Measurements from ENCODE around the gene EFL1.
"Not testable (repeated sequence)": the region's sequence is repeated elsewhere in the genome, so short reads cannot be mapped to it uniquely, and the experiment has no call there.

EFL1 gene

GRCh38 chr15:82292271-82292670, 29.7 kb upstream of the EFL1 start:
- TF ChIP-seq ZNF302 (tag by site-specific recombination; IDR thresholded peaks at IDR 0.05; ENCODE audit: low read depth) (no peak), ZNF202 (tag by site-specific recombination; IDR thresholded peaks at IDR 0.05; ENCODE audit: borderline replicate concordance) (no peak), ZFP41 (tag by site-specific recombination; IDR thresholded peaks at IDR 0.05; ENCODE audit: borderline replicate concordance) (no peak), PBX3 (CRISPR knock-in tag; IDR thresholded peaks at IDR 0.05) (no peak), OSR2 (tag by site-specific recombination; IDR thresholded peaks at IDR 0.05) (no peak), ZSCAN23 (tag by site-specific recombination; IDR thresholded peaks at IDR 0.05) (no peak)
- POLR2A ChIA-PET = no interaction called here
- CTCF ChIA-PET = no interaction called here

DNA sequence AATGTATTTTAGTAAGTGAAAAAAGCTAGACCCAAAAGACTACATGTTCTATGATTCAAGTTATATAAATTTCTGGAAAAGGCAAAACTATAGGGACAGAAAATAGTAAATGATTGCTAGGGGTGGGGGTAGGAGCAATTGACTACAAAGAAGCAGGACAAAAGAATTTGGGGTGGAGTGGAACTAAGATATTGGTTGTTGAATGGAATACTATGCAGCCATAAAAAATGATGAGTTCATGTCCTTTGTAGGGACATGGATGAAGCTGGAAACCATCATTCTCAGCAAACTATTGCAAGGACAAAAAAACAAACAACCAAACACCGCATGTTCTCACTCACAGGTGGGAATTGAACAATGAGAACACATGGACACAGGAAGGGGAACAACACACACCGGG, 25.7 kb upstream of the EFL1 start:
- H3K4me3 ChIP-seq (ENCODE audit: low read depth, low read length); H3K27ac ChIP-seq (ENCODE audit: extremely low read depth, low read depth, low read length); H3K4me1 ChIP-seq (ENCODE audit: control insufficient read depth, insufficient read depth, low read length); H3K36me3 ChIP-seq (ENCODE audit: control insufficient read depth in 2 of 2, insufficient read depth in 1 of 2, low read length in 2 of 2); POLR2A ChIA-PET; H3K9me3 ChIP-seq (ENCODE audit: control insufficient read depth, insufficient read depth, low read depth, low read length): not testable (repeated sequence)
- CTCF ChIA-PET = interaction anchor here (0.7 kb wide), 1 partner anchor 801 kb away, joined by 3 read pairs; no protein-coding TSS in a partner anchor
- peak; percentile 93 for TF ChIP-seq ZNF146 (tag by site-specific recombination; IDR thresholded peaks at IDR 0.05)

More at GRCh38 chr15:82292271-82292670, 29.7 kb upstream of the EFL1 start:
- H3K36me3 ChIP-seq (ENCODE audit: control insufficient read depth in 2 of 2, insufficient read depth in 1 of 2, low read length in 2 of 2) = no peaks in the 10 kb centered on the region
- H3K4me3 ChIP-seq (ENCODE audit: low read depth, low read length) = no peak overlapping the region
- H3K4me1 ChIP-seq (ENCODE audit: control insufficient read depth, insufficient read depth, low read length) = no peaks in the 10 kb centered on the region
- no peak overlapping the region for H3K27ac ChIP-seq (ENCODE audit: extremely low read depth, low read depth, low read length)
- no peaks in the 10 kb centered on the region for H3K9me3 ChIP-seq (ENCODE audit: control insufficient read depth, insufficient read depth, low read depth, low read length)

DNA sequence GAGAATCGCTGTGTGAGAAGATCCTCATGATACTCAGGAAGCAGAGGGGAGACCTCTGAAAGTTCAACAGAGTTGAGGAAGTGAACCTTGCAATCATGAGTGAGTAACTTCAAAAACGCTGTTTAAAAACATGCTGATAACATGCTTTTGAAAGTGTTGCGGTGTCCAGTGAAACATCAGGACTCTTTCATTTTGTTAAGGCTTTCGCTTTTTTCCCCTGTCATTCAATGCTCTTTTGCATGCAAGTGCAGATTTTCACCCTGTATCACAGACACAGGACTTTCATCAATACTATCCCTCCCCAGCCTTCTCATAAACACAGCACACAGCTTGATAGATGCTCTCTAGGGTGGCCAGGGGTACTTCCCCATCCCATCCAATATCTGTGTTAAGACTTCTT, 23.9 kb upstream of the EFL1 start:
- CTCF ChIA-PET; H3K4me3 ChIP-seq (ENCODE audit: low read depth, low read length); H3K4me1 ChIP-seq (ENCODE audit: control insufficient read depth, insufficient read depth, low read length); H3K27ac ChIP-seq (ENCODE audit: extremely low read depth, low read depth, low read length); H3K9me3 ChIP-seq (ENCODE audit: control insufficient read depth, insufficient read depth, low read depth, low read length); POLR2A ChIA-PET; H3K36me3 ChIP-seq (ENCODE audit: control insufficient read depth in 2 of 2, insufficient read depth in 1 of 2, low read length in 2 of 2): not testable (repeated sequence)

DNA sequence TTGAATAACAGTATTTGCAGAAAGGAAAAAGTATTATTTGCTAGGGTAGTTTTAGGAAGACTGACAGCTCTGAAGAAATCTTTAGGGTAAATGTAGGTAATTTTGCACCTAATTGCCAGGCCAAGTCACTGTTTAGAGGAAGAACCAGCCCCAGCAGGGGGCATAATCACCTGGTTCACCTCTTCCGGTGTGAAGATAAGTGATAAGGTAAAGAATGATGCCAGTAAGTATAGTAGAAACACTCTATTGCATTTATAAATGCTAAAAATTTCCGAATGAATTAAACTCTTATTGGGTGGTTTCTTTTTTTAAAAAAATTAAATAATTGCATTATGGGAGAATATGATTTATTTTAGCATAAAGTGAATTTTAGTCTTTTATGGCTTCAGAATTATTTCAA, 21.8 kb upstream of the EFL1 start:
- CTCF ChIA-PET, POLR2A ChIA-PET: not testable (repeated sequence)

GRCh38 chr15:82282386-82282785, 19.9 kb upstream of the EFL1 start:
- H3K4me1 ChIP-seq (ENCODE audit: control insufficient read depth, insufficient read depth, low read length); H3K9me3 ChIP-seq (ENCODE audit: control insufficient read depth, insufficient read depth, low read depth, low read length); POLR2A ChIA-PET; H3K36me3 ChIP-seq (ENCODE audit: control insufficient read depth in 2 of 2, insufficient read depth in 1 of 2, low read length in 2 of 2); H3K27ac ChIP-seq (ENCODE audit: extremely low read depth, low read depth, low read length); H3K4me3 ChIP-seq (ENCODE audit: low read depth, low read length): not testable (repeated sequence)
- CTCF ChIA-PET = interaction anchor here (0.8 to 3.1 kb wide), 2 partner anchors 20 to 117 kb away, joined by 3 to 8 read pairs; partner anchors contain the start of genes EFL1 and SAXO2
- 0 out of 2 replicates have a peak, but pooled peaks have one; percentile 11 for TF ChIP-seq PRDM1 (tag by site-specific recombination; IDR thresholded peaks at IDR 0.05)

More for the DNA sequence above, 21.8 kb upstream of the EFL1 start:
- not testable (repeated sequence) for H3K9me3 ChIP-seq (ENCODE audit: control insufficient read depth, insufficient read depth, low read depth, low read length); H3K36me3 ChIP-seq (ENCODE audit: control insufficient read depth in 2 of 2, insufficient read depth in 1 of 2, low read length in 2 of 2); H3K27ac ChIP-seq (ENCODE audit: extremely low read depth, low read depth, low read length); H3K4me3 ChIP-seq (ENCODE audit: low read depth, low read length); H3K4me1 ChIP-seq (ENCODE audit: control insufficient read depth, insufficient read depth, low read length)

DNA sequence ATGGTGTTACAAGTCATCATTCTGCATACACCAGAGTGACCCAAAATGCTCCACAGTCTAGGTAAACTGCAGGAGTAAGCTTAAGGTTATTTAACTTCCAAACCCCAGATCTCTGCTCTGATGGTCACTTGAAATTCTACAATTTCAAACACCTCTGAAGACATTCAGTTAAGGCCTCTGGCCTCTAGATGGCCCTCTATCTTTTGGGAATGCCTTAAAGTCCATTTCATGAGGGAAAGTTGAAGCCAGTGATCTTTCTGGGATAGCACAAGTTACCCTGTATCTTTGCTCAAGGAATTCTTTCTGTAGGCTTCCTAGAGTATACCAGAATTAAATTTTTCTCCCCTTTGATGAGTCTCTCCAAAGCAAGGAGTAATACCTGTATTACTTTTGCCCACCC, 18.7 kb upstream of the EFL1 start:
- not testable (repeated sequence) for H3K4me3 ChIP-seq (ENCODE audit: low read depth, low read length); H3K36me3 ChIP-seq (ENCODE audit: control insufficient read depth in 2 of 2, insufficient read depth in 1 of 2, low read length in 2 of 2); H3K27ac ChIP-seq (ENCODE audit: extremely low read depth, low read depth, low read length); H3K4me1 ChIP-seq (ENCODE audit: control insufficient read depth, insufficient read depth, low read length); H3K9me3 ChIP-seq (ENCODE audit: control insufficient read depth, insufficient read depth, low read depth, low read length)
- ChIA-PET POLR2A (interaction anchor here (0.9 kb wide), 1 partner anchor 18 kb away, joined by 3 read pairs; the partner anchor contains the start of genes EFL1 and SAXO2), CTCF (interaction anchor here (0.6 to 3.1 kb wide), 6 partner anchors 13 to 1660 kb away, joined by 3 to 8 read pairs (median 3); partner anchors contain the start of genes EFL1 and SAXO2)
